Adrenal gland (tissue), 12 donors: ENCODE data around the gene CA5A. TPM values are rescaled to one million over a fixed set of nuclear protein-coding genes. Genes with fewer than 3 reads are reported as not detected.

ENCODE experiments used
- DNase-seq, 7 donors: peaks; one replicate each; pipeline ENCODE4 v3.0.0-alpha.2; 2019 to 2020
- H3K27ac ChIP-seq, 5 donors: fragments of 200-600 bp; sonication (generic) in 4 of 5; 1 replicate in 3 of 5; 2 replicates in 2 of 5; pipeline versions ENCODE4 v1.5.1 to v1.8.0; 2016 to 2020; ENCODE audit warnings: mild to moderate bottlenecking in 1 of 5
- H3K27me3 ChIP-seq: fragments of 200-600 bp; 2 replicates; pipeline ENCODE4 v1.8.0; 2021
- H3K36me3 ChIP-seq, 2 donors: fragments of 200-600 bp; replicated peaks in 1 of 2; 1 replicate in 1 of 2; 2 replicates in 1 of 2; pipeline versions ENCODE4 v1.5.1 to v1.8.0; 2018 to 2022
- H3K4me1 ChIP-seq, 2 donors: fragments of 200-600 bp; replicated peaks in 1 of 2; 1 replicate in 1 of 2; 2 replicates in 1 of 2; pipeline versions ENCODE4 v1.5.1 to v1.8.0; 2018 to 2021
- H3K4me3 ChIP-seq, 4 donors: fragments of 200-600 bp; sonication (generic) in 3 of 4; one replicate each; pipeline ENCODE4 v1.5.1; 2016 to 2018
- H3K9me3 ChIP-seq, 3 donors: fragments of 200-600 bp; sonication (generic) in 1 of 3; replicated peaks in 1 of 3; 1 replicate in 2 of 3; 2 replicates in 1 of 3; pipeline versions ENCODE4 v1.5.1 to v1.8.0; 2016 to 2021
- CTCF ChIP-seq, 6 experiments: fragments of 450-650 bp in 4 of 6; fragments of 200-600 bp in 2 of 6; sonication (generic) in 1 of 6; IDR thresholded peaks; 1 replicate in 5 of 6; 2 replicates in 1 of 6; pipeline versions ENCODE4 v1.5.1 to v1.8.0; 2016 to 2021; ENCODE audit warnings: antibody characterized with exemption in 6 of 6, mild to moderate bottlenecking in 2 of 6, moderate library complexity in 1 of 6
- POLR2A ChIP-seq, 2 donors: fragments of 450-650 bp; IDR thresholded peaks; one replicate each; pipeline ENCODE4 v1.6.1; 2017; ENCODE audit warnings: antibody characterized with exemption in 2 of 2, mild to moderate bottlenecking in 2 of 2, moderate library complexity in 1 of 2
- WGBS, 4 donors: extraction: QIAGEN DNeasy Blood & Tissue Kit in 2 of 4; methylation state at CpG; one replicate each; pipeline versions ENCODE4 v1.1.5 to v1.1.7; 2013 to 2017; 5-methylcytosine and 5-hydroxymethylcytosine counted together
- intact Hi-C, 2 donors: fragments of 100-400 bp; cut with DNase I; formaldehyde crosslinking; loops; one replicate each; pipeline versions ENCODE4 v1.14.1 to v1.15.0; 2022 to 2023
- polyA plus RNA-seq, 3 donors: library from polyadenylated mRNA; stranded (reverse); fragments of 200-250 nt in 2 of 3; fragments of 350-450 nt in 1 of 3; fragmentation: Illumina TruSeq in 1 of 3; extraction: RNeasy Lipid Tissue Mini Kit (QIAGEN cat#74804) in 1 of 3; gene quantifications; one replicate each; pipeline ENCODE4 v1.2.3, GENCODE V29; 2013 to 2014
- total RNA-seq, 9 donors: library from RNA; depleted of rRNA in 4 of 9; stranded (reverse); fragments of >200 nt in 4 of 9; fragments of 120-200 nt in 1 of 9; fragmentation: NEBNext Ultra II Directional in 1 of 9; extraction: Animal tissue kit (Norgen Biotek cat#: 25700) in 1 of 9; gene quantifications; one replicate each; pipeline versions ENCODE4 v1.1.0 to v1.2.4, GENCODE V29; 2013 to 2023
- donor health status: healthy with polysubstance abuse.
- donor health status: Bipolar disorder and iron deficiency.
- donor health status: DM: yes; HTN: yes; CAD: no.
- donor health status: DM: no; HTN: no; CAD: no.
- donor health status: DM: no; HTN: no; CAD: no.
- donor health status: DM: yes; HTN: yes; CAD: no.

The CA5A gene
- total and polyA plus RNA-seq, 12 donors: 0.17 to 0.56 TPM; not detected in 10

GRCh38 chr16:87952751-87953150, 16.4 kb upstream of the CA5A start:
- intact Hi-C loops: no loop called here
- Histone ChIP-seq H3K4me3 (no peak overlapping the region), H3K27ac (peak overlapping the region in 3 of 5 donors; percentile 93 to 99 (median 96)), H3K27me3 (no peaks in the 10 kb centered on the region), H3K4me1 (peaks cover 8 to 51% of the 10 kb centered on the region in 2 donors), H3K36me3 (no peaks in the 10 kb centered on the region), H3K9me3 (no peaks in the 10 kb centered on the region)
- no peak for DNase-seq
- TF ChIP-seq CTCF (IDR thresholded peaks at IDR 0.05): no peak
- no peak for TF ChIP-seq POLR2A (IDR thresholded peaks at IDR 0.05)
- WGBS, 4 donors: 92 to 94% (median 93%) methylated on average over 16 of the region's 16 CpGs

GRCh38 chr16:87951552-87952538, 15.5 kb upstream of the CA5A start:
- DNase-seq: peak in 3 of 7 donors; percentile 32 to 38 (median 33)
- intact Hi-C loops: no loop called here
- H3K27me3 ChIP-seq: no peaks in the 10 kb centered on the region
- TF ChIP-seq POLR2A (IDR thresholded peaks at IDR 0.05) (no peak), CTCF (IDR thresholded peaks at IDR 0.05) (no peak)
- H3K9me3 ChIP-seq: no peaks in the 10 kb centered on the region
- WGBS, 4 donors: 3 to 21% (median 6%) methylated on average over 13 to 79 of the region's 82 CpGs
- peak overlapping the region in 4 of 5 donors; percentile 78 to 99 (median 94) for H3K27ac ChIP-seq
- no peaks in the 10 kb centered on the region for H3K36me3 ChIP-seq
- peaks cover 8 to 48% of the 10 kb centered on the region in 2 donors for H3K4me1 ChIP-seq
- peak overlapping the region; percentile 66 to 95 (median 87) for H3K4me3 ChIP-seq

- intact Hi-C loops: no loop called here
- WGBS, 4 donors: 0 to 2% (median 1%) methylated on average over 25 to 73 of the region's 73 CpGs
- H3K4me1 ChIP-seq: peaks cover 8 to 40% of the 10 kb centered on the region in 2 donors
- DNase-seq: peak; percentile 97 to 99 (median 99)
- H3K27ac ChIP-seq: peak within 1 kb of the TSS; percentile 78 to 99 (median 94)
- H3K36me3 ChIP-seq: no peaks in the 10 kb centered on the region
- no peaks in the 10 kb centered on the region for H3K9me3 ChIP-seq
- TF ChIP-seq POLR2A (IDR thresholded peaks at IDR 0.05) (peak in 1 of 2 donors; percentile 51), CTCF (IDR thresholded peaks at IDR 0.05) (peak in 5 of 6 experiments; percentile 36 to 58 (median 43))
- peak within 1 kb of the TSS; percentile 77 to 95 (median 87) for H3K4me3 ChIP-seq
- no peaks in the 10 kb centered on the region for H3K27me3 ChIP-seq
Observed at GRCh38 chr16:87950765-87951551, 14.6 kb upstream of the CA5A start, which contains the start of gene BANP. TSS of gene BANP (plus strand) at chr16:87951434. CDS start at chr16:87975116, 23,682 bp downstream.
